ENCODE data around the gene TTYH3. TPM values are rescaled to one million over a fixed set of nuclear protein-coding genes. Genes with fewer than 3 reads are reported as not detected.

The TTYH3 gene
- total RNA-seq, 1 donor from 2014 or later: 10.5 TPM

DNA sequence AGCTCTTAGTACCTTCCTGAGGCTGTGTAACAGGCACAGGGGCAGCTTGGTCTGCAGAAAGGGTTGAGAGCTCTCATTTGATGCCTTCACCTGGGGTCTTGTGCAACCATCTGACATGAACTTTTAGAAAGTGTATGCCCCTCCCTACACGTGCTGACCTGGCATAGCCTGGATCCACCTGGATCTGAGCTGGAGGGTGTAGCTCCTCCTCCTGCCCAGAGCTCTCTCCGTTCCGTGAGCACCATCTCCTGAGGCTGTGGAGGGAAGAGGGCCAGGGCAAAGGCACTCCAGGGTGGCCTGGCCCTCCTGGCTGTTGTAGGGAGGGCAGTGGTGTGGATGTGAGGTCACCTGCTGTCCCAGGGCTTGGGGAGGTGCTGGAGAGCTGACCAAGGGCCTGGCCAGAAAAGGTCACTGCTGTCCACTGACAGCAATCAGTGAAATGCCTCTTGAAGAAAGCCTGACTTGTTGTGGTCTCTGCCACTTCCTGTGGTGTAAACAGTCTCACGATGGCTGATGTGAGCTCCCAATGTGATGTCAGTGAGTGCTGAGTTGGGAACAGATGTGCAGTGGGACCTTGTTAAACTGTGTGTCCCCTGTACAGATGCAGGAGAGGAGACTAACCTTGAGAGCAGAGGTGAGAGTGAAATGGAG, 79.2 kb downstream of the TTYH3 start:
- intact Hi-C loops (cut with micrococcal nuclease): no loop called here
- DNase-seq (no peak), ATAC-seq (no peak)

GRCh38 chr7:2711895-2712675, 80.3 kb downstream of the TTYH3 start:
- intact Hi-C loops (cut with micrococcal nuclease): no loop called here
- DNase-seq (no peak), ATAC-seq (no peak)

DNA sequence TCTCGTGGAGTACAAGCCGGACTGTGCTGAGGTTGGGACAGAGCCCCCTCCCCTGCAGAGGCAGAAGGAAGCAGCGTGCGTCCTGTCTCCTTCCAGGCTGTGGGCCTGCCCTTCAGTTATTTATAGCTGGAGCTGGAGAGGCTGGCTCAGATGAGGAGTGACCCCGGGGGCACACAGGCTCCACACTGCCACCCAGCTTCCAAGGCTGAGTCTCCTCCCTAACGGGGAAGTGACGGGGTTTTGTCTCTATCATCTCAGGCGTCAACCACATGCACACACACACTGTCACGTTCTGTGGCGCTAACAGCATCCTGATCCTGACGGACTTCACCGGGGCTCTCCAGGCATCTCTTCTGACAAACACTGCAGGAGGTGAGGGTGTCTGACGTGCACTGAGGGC, 81.6 kb downstream of the TTYH3 start:
- DNase-seq (peak; percentile 53), ATAC-seq (peak; percentile 68)
- intact Hi-C loops (cut with micrococcal nuclease): no loop called here

DNA sequence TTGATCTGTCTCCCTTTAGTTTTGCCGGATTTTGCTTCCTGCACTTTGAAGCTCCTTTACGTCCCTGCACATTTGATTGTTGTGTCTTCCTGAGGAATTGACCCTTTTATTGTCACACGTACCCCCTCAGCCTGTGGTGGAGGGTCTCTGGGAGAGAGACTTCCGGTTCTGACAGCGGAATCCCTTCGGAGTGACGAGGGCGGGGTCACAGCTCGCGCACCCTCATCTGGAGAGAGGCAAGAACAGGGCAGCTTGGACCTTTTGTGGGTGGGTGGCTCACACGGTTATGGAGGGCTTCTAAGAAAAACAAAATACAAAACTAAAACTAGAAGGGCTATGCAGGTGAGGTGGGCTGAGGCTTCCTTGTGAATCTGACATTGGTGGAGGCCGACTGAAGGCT, 82.2 kb downstream of the TTYH3 start:
- ATAC-seq (no peak), DNase-seq (no peak)
- intact Hi-C loops (cut with micrococcal nuclease): no loop called here

Other genes with a start within 250 kb of the TTYH3 start
- 15.1 TPM for gene CHST12, start 228.4 kb upstream of the TTYH3 start, total RNA-seq
- gene GRIFIN, start 155.6 kb upstream of the TTYH3 start, total RNA-seq: not detected
- 6.4 TPM for gene LFNG, start 112.2 kb upstream of the TTYH3 start, total RNA-seq
- gene BRAT1, start 76.5 kb upstream of the TTYH3 start, total RNA-seq: 16.5 TPM
- 11.9 TPM for gene IQCE, start 73.0 kb upstream of the TTYH3 start, total RNA-seq
- 0.05 TPM for gene AMZ1, start 56.2 kb downstream of the TTYH3 start, total RNA-seq
- 40.4 TPM for gene GNA12, start 212.3 kb downstream of the TTYH3 start, total RNA-seq